ENCODE results near the gene LMBR1. TPM values are rescaled to one million over a fixed set of nuclear protein-coding genes. Genes with fewer than 3 reads are reported as not detected.

LMBR1 gene, protein sequence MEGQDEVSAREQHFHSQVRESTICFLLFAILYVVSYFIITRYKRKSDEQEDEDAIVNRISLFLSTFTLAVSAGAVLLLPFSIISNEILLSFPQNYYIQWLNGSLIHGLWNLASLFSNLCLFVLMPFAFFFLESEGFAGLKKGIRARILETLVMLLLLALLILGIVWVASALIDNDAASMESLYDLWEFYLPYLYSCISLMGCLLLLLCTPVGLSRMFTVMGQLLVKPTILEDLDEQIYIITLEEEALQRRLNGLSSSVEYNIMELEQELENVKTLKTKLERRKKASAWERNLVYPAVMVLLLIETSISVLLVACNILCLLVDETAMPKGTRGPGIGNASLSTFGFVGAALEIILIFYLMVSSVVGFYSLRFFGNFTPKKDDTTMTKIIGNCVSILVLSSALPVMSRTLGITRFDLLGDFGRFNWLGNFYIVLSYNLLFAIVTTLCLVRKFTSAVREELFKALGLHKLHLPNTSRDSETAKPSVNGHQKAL
- total RNA-seq (2014; rRNA removed; shearing (Covaris generic)) (24.5 and 26.7 TPM in 2 replicates), polyA plus RNA-seq (2016; fragmentation: Nextera tagmentation; extraction: Ambion mirVana) (21.8 and 22.6 TPM in 2 replicates)

DNA sequence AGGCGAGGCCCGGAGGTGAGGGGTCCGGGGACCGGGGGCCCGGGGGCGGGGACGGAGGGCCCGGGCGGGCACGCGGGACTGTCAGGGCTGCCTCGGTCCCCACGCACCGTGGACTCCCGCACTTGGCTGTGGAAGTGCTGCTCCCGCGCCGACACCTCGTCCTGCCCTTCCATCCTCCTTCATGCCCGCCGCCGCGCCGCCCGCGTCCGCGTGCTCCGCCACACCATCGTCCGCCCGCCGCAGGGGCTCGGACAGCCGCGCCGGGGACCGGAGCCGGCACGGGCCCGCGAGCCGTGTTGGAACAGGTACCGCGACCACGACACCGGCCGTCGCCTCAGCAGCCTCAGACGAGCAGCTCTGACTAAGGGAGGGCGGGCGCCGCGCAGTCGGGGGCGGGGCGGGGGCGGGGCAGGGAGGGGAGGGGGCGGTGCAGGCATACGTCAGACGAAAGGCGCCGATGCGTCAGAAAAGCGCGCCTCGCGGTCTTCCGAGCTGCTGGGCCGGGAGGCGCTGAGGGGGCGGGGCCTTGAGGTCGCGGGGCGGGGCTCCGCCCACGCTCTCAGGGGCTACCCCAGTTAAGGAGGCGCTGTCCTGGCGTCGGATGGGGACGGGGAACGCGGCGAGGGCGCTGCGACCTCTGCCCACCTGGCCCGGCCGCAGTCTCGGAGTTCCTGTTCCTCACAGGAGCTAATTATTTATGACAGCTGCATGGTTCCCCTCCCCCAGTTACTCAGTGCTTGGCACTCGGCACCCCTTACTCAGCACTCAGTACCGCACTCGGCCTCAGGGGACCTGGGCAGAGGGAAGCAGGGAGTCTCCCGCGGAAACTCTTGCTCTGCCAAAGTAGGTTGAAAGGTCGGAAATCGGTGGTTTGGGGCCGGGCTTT, at the start of gene LMBR1:
TSS of gene LMBR1 (minus strand) at position 363 of the 886 bp plus-strand sequence. CDS start at position 173, 190 bp downstream.
- WGBS, 2 experiments (ENCODE audit: low coverage in 1 of 2, low lambda C conversion rate in 2 of 2, missing lambda C conversion rate in 2 of 2): 1 to 2% methylated on average over 49 to 70 of the region's 97 CpGs
- in situ Hi-C loops (cut with MboI): no loop called here
- Histone ChIP-seq H3K79me2 (ENCODE audit: insufficient read depth) (peaks cover 42% of the 10 kb centered on the region), H3K36me3 (ENCODE audit: low read depth) (no peaks in the 10 kb centered on the region), H3K4me3 (peak within 1 kb of the TSS; percentile 95), H3K9ac (peak within 1 kb of the TSS; percentile 87), H3K27ac (peak within 1 kb of the TSS; percentile 47), H3K27me3 (replicated peaks; ENCODE audit: insufficient read depth) (no peaks in the 10 kb centered on the region), H2AFZ (peak within 1 kb of the TSS; percentile 97), H4K20me1 (ENCODE audit: insufficient read depth) (no peaks in the 10 kb centered on the region), H3K4me2 (ENCODE audit: unreplicated experiment) (peak within 1 kb of the TSS; percentile 96), H3K9me2 (ENCODE audit: insufficient read depth) (no peaks in the 10 kb centered on the region), H3K4me1 (ENCODE audit: insufficient read depth) (peaks cover 3% of the 10 kb centered on the region; the same call in 1 of the 2 replicates), H3K9me3 (ENCODE audit: low read depth) (no peaks in the 10 kb centered on the region), H3F3A (ENCODE audit: insufficient read depth) (0 out of 2 replicates have a peak, but pooled peaks cover 6% of the 10 kb centered on the region)
- no peak for TF ChIP-seq EZH2 (IDR thresholded peaks at IDR 0.05; ENCODE audit: insufficient read depth, poor library complexity, severe bottlenecking)
- no peak for TF ChIP-seq EZH2phosphoT487 (IDR thresholded peaks at IDR 0.05; ENCODE audit: insufficient read depth, low read depth)
- peak; percentile 97 for DNase-seq

DNA sequence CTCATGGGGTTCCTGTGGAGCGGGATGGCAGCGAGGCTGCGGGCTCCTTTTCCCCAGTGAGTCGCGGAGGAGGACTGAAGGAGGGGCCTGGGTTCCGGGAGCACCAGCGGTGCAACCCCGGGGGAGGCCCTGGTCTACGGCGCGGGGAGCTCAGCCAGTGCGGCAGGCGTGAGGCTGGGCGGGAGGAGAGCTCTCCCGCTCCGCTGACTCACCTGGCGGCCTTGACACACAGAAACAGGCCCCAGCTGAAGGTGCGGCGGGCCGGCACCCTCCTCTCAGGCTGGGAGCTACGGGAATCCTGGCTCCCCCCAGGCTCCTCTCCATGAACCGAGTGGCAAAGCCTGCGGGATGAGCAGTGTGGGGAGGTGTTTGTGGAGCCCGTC, 49.7 kb upstream of the LMBR1 start:
- no peak for TF ChIP-seq EZH2 (IDR thresholded peaks at IDR 0.05; ENCODE audit: insufficient read depth, poor library complexity, severe bottlenecking)
- no peak for TF ChIP-seq EZH2phosphoT487 (IDR thresholded peaks at IDR 0.05; ENCODE audit: insufficient read depth, low read depth)
- peak; percentile 22 for DNase-seq
- H3K4me2 ChIP-seq (ENCODE audit: unreplicated experiment): no peak overlapping the region
- 21 to 27% methylated on average over 18 to 22 of the region's 24 CpGs for WGBS, 2 experiments (ENCODE audit: low coverage in 1 of 2, low lambda C conversion rate in 2 of 2, missing lambda C conversion rate in 2 of 2)
- no peaks in the 10 kb centered on the region for H3K9me3 ChIP-seq (ENCODE audit: low read depth)
- no peak overlapping the region for H2AFZ ChIP-seq
- in situ Hi-C loops (cut with MboI): no loop called here
- H3K4me1 ChIP-seq (ENCODE audit: insufficient read depth): no peaks in the 10 kb centered on the region
- peaks cover 23% of the 10 kb centered on the region for H3K27me3 ChIP-seq (replicated peaks; ENCODE audit: insufficient read depth)
- no peaks in the 10 kb centered on the region for H3K9me2 ChIP-seq (ENCODE audit: insufficient read depth)
- H3K79me2 ChIP-seq (ENCODE audit: insufficient read depth): no peaks in the 10 kb centered on the region
- H3K36me3 ChIP-seq (ENCODE audit: low read depth): no peaks in the 10 kb centered on the region
- H4K20me1 ChIP-seq (ENCODE audit: insufficient read depth): no peaks in the 10 kb centered on the region
- H3K4me3 ChIP-seq: no peak overlapping the region
- no peaks in the 10 kb centered on the region for H3F3A ChIP-seq (ENCODE audit: insufficient read depth)
- H3K27ac ChIP-seq: no peak overlapping the region
- H3K9ac ChIP-seq: no peak overlapping the region

DNA sequence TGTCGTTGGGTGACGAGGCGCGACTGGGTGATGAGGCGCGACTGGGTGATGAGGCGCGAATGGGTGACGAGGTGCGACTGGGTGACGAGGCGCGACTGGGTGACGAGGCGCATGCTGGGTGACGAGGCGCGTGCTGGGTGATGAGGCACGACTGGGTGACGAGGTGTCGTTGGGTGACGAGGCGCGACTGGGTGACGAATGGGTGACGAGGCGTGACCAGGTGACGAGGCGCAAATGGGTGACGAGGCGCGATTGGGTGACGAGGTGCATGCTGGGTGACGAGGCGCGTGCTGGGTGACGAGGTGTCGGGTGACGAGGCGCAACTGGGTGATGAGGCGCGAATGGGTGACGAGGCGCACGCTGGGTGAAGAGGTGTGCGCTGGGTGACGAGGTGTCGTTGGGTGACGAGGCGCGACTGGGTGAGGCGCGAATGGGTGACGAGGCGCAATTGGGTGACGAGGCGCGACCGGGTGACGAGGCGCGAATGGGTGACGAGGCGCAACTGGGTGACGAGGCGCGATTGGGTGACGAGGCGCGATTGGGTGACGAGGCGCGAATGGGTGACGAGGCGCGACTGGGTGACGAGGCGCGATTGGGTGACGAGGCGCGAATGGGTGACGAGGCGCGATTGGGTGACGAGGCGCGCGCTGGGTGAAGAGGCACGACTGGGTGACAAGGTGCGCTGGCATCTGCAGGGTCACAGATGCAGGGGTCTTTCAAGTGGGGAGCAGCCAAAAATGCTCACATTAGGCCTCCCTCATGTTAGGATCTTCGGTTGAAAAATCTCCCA, 48.6 kb upstream of the LMBR1 start:
- in situ Hi-C loops (cut with MboI): no loop called here
- Histone ChIP-seq H3K79me2 (ENCODE audit: insufficient read depth) (no peaks in the 10 kb centered on the region), H3K36me3 (ENCODE audit: low read depth) (no peaks in the 10 kb centered on the region), H3K9me3 (ENCODE audit: low read depth) (no peaks in the 10 kb centered on the region), H3K4me3 (no peak overlapping the region), H3F3A (ENCODE audit: insufficient read depth) (no peaks in the 10 kb centered on the region), H4K20me1 (ENCODE audit: insufficient read depth) (no peaks in the 10 kb centered on the region), H3K27me3 (replicated peaks; ENCODE audit: insufficient read depth) (peaks cover 23% of the 10 kb centered on the region), H2AFZ (no peak overlapping the region), H3K4me2 (ENCODE audit: unreplicated experiment) (no peak overlapping the region), H3K27ac (no peak overlapping the region), H3K4me1 (ENCODE audit: insufficient read depth) (no peaks in the 10 kb centered on the region), H3K9ac (no peak overlapping the region), H3K9me2 (ENCODE audit: insufficient read depth) (no peaks in the 10 kb centered on the region)
- DNase-seq: no peak
- WGBS, 2 experiments (ENCODE audit: low coverage in 1 of 2, low lambda C conversion rate in 2 of 2, missing lambda C conversion rate in 2 of 2): 94 to 97% methylated on average over 27 to 92 of the region's 92 CpGs
- no peak for TF ChIP-seq EZH2 (IDR thresholded peaks at IDR 0.05; ENCODE audit: insufficient read depth, poor library complexity, severe bottlenecking)
- no peak for TF ChIP-seq EZH2phosphoT487 (IDR thresholded peaks at IDR 0.05; ENCODE audit: insufficient read depth, low read depth)

Data from GM23248 (cell line).